SH-SY5Y (cell line): Measurements from ENCODE around the gene NTF3.

ENCODE experiments used
- GATA2 ChIP-seq: IDR thresholded peaks from 2 replicates; pipeline ENCODE4 v1.6.1; 2011; ENCODE audit warnings: mild to moderate bottlenecking, low read depth, low read length
- GATA3 ChIP-seq: IDR thresholded peaks from 2 replicates; pipeline ENCODE4 v1.6.1; 2011; ENCODE audit warnings: low read depth, mild to moderate bottlenecking, low read length, moderate library complexity

NTF3 gene

DNA sequence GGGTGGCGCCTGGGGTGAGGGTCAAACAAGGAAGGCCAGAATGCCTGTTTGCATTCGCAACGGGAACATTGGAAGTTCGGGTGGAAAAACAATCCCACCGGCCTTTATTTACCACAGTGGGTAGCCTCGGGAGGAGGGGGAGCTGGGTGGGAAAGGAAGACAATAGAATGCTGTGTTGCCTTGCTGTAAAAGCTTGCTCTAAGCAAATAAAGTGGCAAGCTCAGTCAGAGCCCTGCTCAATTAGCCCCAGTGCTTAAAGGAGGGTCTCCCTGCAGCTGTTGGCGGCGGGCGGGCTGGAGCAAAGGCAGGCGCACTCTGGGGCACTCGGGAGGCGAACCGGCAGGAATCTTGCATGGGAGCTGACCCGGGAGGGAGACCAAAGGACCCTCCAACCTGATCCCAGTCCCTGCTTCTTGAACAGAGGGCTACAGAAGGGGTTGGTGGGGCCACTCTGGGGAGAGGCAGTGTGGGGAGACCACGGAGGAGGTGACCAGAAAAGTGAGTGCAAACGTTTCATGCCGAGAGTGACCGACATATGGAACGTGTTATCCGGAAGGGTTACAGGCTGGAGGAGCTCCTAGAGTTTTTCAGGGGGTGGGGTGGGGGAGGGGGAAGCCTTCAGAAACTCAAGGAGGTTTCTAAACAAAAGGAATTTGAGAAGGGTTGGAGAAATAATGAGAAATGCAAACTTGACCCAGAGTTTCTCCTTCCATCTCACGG, 48.5 kb downstream of the NTF3 start:
- TF ChIP-seq GATA2 (no peak), GATA3 (no peak)

DNA sequence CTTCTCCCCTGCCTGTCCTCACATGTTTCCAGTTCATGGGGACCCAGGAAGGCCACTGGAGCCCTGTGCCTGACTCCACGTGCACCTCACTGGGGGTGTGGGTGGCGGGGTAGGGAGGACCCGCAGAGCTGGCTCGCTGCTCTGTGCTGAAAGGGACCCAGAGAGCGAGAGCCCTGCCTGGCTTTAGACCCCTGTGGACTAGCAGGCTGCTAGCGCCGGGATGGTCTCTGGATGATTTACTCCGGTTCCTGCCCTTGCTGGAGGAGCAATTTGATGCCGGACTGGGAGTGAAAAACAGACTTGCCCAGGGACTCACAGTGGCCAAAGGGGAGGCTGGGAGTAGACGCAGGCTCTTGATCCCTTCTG, 49.0 kb downstream of the NTF3 start:
- TF ChIP-seq GATA3: no peak
- TF ChIP-seq GATA2: no peak

DNA sequence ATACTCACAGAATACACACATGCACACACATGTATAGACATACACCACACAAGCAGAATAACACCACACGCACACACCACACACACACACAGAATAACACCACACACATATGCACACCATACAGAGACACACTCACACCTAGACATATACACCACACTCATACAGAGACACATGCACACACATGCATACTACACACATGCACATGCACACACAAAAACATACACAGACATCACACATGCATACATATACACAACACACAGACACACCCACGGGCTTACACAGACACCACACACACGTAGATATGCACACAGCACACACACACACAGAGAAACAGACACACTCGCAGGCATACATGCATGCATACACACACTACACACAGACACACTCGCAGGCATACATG, 49.7 kb downstream of the NTF3 start:
- TF ChIP-seq GATA2 (no peak), GATA3 (no peak)

DNA sequence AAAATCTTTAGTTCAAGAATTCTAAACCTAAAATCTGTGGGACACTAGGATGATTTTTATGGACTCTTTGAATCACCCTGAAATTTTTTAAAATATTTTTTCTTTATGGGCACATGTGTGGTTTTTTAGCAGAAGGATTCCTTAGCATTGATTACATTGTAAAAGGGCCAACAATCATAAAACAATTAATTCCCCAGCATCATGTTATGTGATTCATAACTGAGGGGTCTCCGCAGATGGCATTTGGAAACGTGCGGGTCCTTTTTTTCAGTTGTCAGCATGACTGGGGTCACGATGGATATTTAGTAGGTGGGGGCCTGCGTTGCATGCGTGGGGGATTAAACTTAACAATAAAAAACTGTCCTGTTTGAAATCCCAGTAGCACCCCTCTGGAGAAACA, 52.5 kb downstream of the NTF3 start:
- TF ChIP-seq GATA3 (no peak), GATA2 (no peak)

DNA sequence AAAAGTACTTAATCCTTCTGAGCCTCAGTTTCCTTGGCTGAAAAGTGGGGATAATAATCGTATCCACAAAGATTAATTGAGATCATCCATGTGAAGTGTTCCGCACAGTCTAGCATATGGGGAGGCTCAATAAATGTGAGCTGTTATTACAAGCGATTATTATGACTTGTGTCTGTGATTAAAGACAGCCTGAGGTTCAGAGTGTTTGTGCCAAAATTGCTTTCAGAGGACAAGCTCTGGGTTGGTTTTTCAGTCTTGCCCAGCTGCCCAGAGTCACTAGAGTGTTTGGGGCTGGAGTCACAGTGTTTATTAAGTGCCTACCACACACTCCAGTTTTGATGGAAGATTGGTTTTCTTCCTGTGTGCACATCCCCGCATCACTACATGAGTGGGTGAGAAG, 53.5 kb downstream of the NTF3 start:
- TF ChIP-seq GATA3 (no peak), GATA2 (no peak)

GRCh38 chr12:5487076-5487475, 55.2 kb downstream of the NTF3 start:
- no peak for TF ChIP-seq GATA3
- TF ChIP-seq GATA2: no peak

GRCh38 chr12:5487948-5488625, 56.2 kb downstream of the NTF3 start:
- TF ChIP-seq GATA2: no peak
- no peak for TF ChIP-seq GATA3

DNA sequence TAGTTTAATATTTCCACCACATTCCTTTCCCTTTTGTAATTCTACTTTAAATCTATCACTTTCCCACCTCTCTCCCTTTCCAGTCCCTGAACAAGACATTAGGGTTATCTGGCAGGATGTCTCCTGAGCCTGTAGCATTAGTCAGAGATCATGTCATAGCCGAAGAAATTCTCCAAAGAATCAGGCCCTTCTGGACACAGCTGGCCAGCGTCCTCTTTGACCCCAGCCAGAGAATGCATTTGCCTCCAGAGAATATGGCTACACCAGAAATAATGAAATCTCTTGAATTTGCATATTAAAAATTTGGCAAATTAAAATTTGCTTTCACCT, 56.7 kb downstream of the NTF3 start:
- TF ChIP-seq GATA2 (no peak), GATA3 (no peak)

DNA sequence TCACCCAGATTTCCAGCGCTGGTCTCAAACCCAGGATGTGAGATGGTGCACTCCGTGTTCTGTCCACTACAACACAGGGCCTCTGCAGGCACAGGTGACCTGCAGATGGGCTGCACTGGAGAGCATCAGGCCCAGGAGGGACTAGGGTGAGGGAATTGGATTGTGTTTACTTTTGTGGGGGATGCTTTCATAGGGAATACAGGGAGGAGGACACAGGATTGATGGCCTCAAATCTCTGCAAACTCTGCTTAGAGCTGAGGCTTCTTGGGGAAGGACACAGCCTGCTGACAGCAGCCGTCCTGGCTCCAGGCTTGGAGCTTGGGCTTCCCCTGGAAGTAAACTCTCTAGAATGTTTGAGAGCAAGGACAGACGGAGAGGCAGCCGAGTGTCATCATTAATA, 57.1 kb downstream of the NTF3 start:
- no peak for TF ChIP-seq GATA3
- TF ChIP-seq GATA2: no peak

- TF ChIP-seq GATA3: no peak
Measured at GRCh38 chr12:5489760-5490406, 58.0 kb downstream of the NTF3 start.

- no peak for TF ChIP-seq GATA3
- TF ChIP-seq GATA2: no peak
Measured at GRCh38 chr12:5492562-5492961, 60.7 kb downstream of the NTF3 start.

DNA sequence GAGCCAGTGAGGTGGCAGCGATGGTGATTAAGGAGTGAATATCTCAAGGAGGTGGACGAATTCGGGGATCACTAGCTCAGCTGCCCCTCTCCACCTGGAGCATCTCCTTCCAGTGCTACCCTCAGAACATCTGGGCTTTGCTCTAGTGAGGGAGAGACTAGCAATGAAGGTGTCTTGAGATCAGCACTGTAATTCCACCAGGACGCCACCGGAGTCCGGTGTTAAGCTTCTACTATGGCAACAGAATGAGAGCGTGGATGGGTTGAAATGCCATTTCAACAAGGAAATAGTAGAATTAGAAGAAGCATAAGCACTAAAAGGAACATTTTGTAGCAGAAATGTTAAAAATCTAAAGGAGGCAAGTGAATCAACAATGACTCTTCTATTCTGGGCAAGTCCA, 61.1 kb downstream of the NTF3 start:
- TF ChIP-seq GATA3 (no peak), GATA2 (no peak)

DNA sequence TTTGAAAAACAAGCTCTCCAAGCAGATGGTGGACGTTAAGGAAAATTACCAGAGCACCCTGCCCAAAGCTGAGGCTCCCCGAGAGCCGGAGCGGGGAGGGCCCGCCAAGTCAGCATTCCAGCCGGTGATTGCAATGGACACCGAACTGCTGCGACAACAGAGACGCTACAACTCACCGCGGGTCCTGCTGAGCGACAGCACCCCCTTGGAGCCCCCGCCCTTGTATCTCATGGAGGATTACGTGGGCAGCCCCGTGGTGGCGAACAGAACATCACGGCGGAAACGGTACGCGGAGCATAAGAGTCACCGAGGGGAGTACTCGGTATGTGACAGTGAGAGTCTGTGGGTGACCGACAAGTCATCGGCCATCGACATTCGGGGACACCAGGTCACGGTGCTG, 62.4 kb downstream of the NTF3 start:
- no peak for TF ChIP-seq GATA2

DNA sequence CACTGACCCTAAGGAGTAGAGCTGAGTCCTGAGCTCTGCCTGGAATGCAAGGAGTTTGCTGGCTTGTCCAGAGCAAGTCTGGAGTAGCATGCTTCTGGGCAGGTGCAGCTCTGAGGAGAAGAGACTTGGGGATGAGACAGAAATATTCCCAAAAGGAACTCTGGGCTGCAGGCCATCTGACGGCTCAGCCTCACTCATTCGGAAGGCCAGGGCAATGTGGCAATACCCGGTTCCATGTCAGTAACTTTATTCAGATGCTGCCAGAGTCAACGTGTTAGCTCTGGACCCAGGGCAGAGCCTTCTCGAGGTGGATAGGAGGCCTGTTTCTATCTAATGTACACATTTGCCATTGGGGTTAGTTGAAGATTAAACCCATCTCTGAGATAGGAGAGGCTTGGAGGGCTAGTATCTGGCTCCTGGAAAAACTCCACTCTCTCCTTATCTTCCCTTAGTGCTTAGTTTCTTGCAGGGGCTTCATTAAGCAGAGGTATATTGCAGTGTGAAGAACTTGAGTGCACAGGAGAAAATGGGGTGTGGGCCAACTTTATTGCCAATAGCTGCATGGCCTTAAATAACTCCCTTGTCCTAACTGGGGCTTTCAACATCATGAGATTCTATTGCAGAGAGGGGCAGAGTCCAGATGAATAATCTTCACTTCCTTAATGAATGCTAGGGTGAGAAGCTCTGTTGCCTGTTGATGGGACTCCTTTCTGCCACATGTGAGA, 65.6 kb downstream of the NTF3 start:
- no peak for TF ChIP-seq GATA3
- TF ChIP-seq GATA2: no peak

- TF ChIP-seq GATA2 (no peak), GATA3 (no peak)
Measured at GRCh38 chr12:5498076-5498475, 66.2 kb downstream of the NTF3 start.
